H1 (cell line): ENCODE results near the gene GSTT4. TPM values are rescaled to one million over a fixed set of nuclear protein-coding genes. Genes with fewer than 3 reads are reported as not detected.

Source experiments
- CTCF ChIA-PET: fragments of 300-600 bp; sonication (Branson Sonifier 250); formaldehyde crosslinking; loops from one replicate; lab custom pipeline; 2021; ENCODE audit not compliant: partially characterized antibody; lab: Charles Lee
- POLR2A ChIA-PET: fragments of 300-600 bp; sonication (Branson Sonifier 250); formaldehyde crosslinking; loops from one replicate; lab custom pipeline; 2021; ENCODE audit warnings: inconsistent platforms; ENCODE audit not compliant: partially characterized antibody; lab: Charles Lee
- DNase-seq, 2 experiments: peaks; one replicate each; pipeline versions ENCODE4 v3.0.0 to v3.0.0-alpha.2; 2010 to 2022; ENCODE audit warnings: low spot score in 2 of 2, low read depth in 1 of 2, mixed read lengths in 1 of 2
- FAIRE-seq: peaks from 2 replicates; lab custom pipeline; 2011; peaks lifted over from hg19 to GRCh38; lab: Jason Lieb, UNC
- H2AFZ ChIP-seq: 2 replicates; pipeline ENCODE4 v1.8.1; 2012; ENCODE audit warnings: low read length, inconsistent platforms
- H2AK5ac ChIP-seq: 2 replicates; pipeline ENCODE4 v1.6.1; 2013; ENCODE audit warnings: low read depth, low read length
- H2BK120ac ChIP-seq: replicated peaks from 2 replicates; pipeline ENCODE3; 2013; ENCODE audit warnings: low read depth, low read length, inconsistent platforms
- H2BK12ac ChIP-seq: 2 replicates; pipeline ENCODE4 v1.6.1; 2013; ENCODE audit warnings: low read depth, low read length
- H2BK15ac ChIP-seq: 2 replicates; pipeline ENCODE4 v1.6.1; 2013; ENCODE audit warnings: low read length
- H2BK20ac ChIP-seq: 2 replicates; pipeline ENCODE4 v1.6.1; 2013; ENCODE audit warnings: low read length
- H2BK5ac ChIP-seq: 2 replicates; pipeline ENCODE4 v1.6.1; 2013; ENCODE audit warnings: low read depth, low read length
- H3K14ac ChIP-seq: 2 replicates; pipeline ENCODE4 v1.6.1; 2013; ENCODE audit warnings: inconsistent platforms; ENCODE audit not compliant: insufficient read length
- H3K18ac ChIP-seq: 2 replicates; pipeline ENCODE4 v1.6.1; 2013; ENCODE audit warnings: low read length; ENCODE audit errors: extremely low read depth
- H3K23ac ChIP-seq: 2 replicates; pipeline ENCODE4 v1.6.1; 2013; ENCODE audit warnings: inconsistent platforms; ENCODE audit not compliant: insufficient read length
- H3K23me2 ChIP-seq: 2 replicates; pipeline ENCODE4 v1.6.1; 2013; ENCODE audit warnings: low read depth, low read length
- H3K27ac ChIP-seq: 2 replicates; pipeline ENCODE4 v1.6.1; 2011; ENCODE audit warnings: low read depth, low read length, inconsistent platforms
- H3K27me3 ChIP-seq, 4 experiments: replicated peaks in 1 of 4; 1 replicate in 1 of 4; 2 replicates in 3 of 4; pipeline versions ENCODE4 v1.6.1 to v1.8.1; 2011 to 2013; ENCODE audit warnings: low read length in 3 of 4, mild to moderate bottlenecking in 3 of 4, inconsistent platforms in 2 of 4, mixed read lengths in 2 of 4, moderate library complexity in 1 of 4; ENCODE audit not compliant: control insufficient read depth in 3 of 4, insufficient read depth in 3 of 4; ENCODE audit errors: extremely low read depth in 1 of 4
- H3K36me3 ChIP-seq, 4 experiments: 2 replicates each; pipeline versions ENCODE4 v1.6.1 to v1.8.1; 2011 to 2013; ENCODE audit warnings: mild to moderate bottlenecking in 4 of 4, low read length in 3 of 4, moderate library complexity in 2 of 4, control low read depth in 1 of 4, inconsistent platforms in 1 of 4; ENCODE audit not compliant: insufficient read depth in 4 of 4, control insufficient read depth in 2 of 4
- H3K4ac ChIP-seq: replicated peaks from 2 replicates; pipeline ENCODE3; 2013; ENCODE audit warnings: low read length, low read depth, mixed read lengths, inconsistent platforms; ENCODE audit not compliant: insufficient read length
- H3K4me1 ChIP-seq, 4 experiments: replicated peaks in 1 of 4; 1 replicate in 1 of 4; 2 replicates in 3 of 4; pipeline versions ENCODE4 v1.6.1 to v1.8.1; 2011 to 2013; ENCODE audit warnings: low read length in 3 of 4, inconsistent platforms in 2 of 4, mixed read lengths in 1 of 4; ENCODE audit not compliant: insufficient read depth in 4 of 4, control insufficient read depth in 3 of 4
- H3K4me2 ChIP-seq, 2 experiments: 2 replicates each; pipeline versions ENCODE4 v1.6.1 to v1.8.1; 2011 to 2013; ENCODE audit warnings: low read depth in 2 of 2, low read length in 2 of 2, control low read depth in 1 of 2, inconsistent platforms in 1 of 2, mild to moderate bottlenecking in 1 of 2; ENCODE audit not compliant: insufficient read depth in 1 of 2
- H3K4me3 ChIP-seq, 4 experiments: fragments of 200-600, 300-600 bp in 1 of 4; sonication (generic), shearing (Covaris generic), sonication (Bioruptor Twin) in 1 of 4; 2 replicates each; pipeline versions ENCODE4 v1.5.1 to v1.8.1; 2011 to 2016; ENCODE audit warnings: low read length in 4 of 4, low read depth in 3 of 4, control low read depth in 2 of 4, inconsistent platforms in 2 of 4, mild to moderate bottlenecking in 2 of 4, mixed read lengths in 1 of 4, moderate library complexity in 1 of 4; ENCODE audit not compliant: insufficient read depth in 2 of 4; ENCODE audit errors: extremely low read depth in 1 of 4
- H3K56ac ChIP-seq: replicated peaks from 2 replicates; pipeline ENCODE3; 2013; ENCODE audit warnings: low read depth, mild to moderate bottlenecking, mixed read lengths, low read length, inconsistent platforms; ENCODE audit not compliant: insufficient read length
- H3K79me1 ChIP-seq: 2 replicates; pipeline ENCODE4 v1.6.1; 2013; ENCODE audit warnings: low read depth, low read length, control low read depth
- H3K79me2 ChIP-seq, 2 experiments: 2 replicates each; pipeline versions ENCODE4 v1.6.1 to v1.8.1; 2012 to 2013; ENCODE audit warnings: low read length in 2 of 2, mild to moderate bottlenecking in 2 of 2, inconsistent platforms in 1 of 2; ENCODE audit not compliant: insufficient read depth in 2 of 2, control insufficient read depth in 1 of 2
- H3K9ac ChIP-seq, 4 experiments: replicated peaks in 1 of 4; 1 replicate in 1 of 4; 2 replicates in 3 of 4; pipeline versions ENCODE4 v1.6.1 to v1.8.1; 2011 to 2013; ENCODE audit warnings: low read depth in 3 of 4, low read length in 3 of 4, control low read depth in 2 of 4, mild to moderate bottlenecking in 2 of 4, moderate library complexity in 2 of 4, inconsistent platforms in 1 of 4; ENCODE audit errors: extremely low read depth in 1 of 4
- H3K9me3 ChIP-seq, 2 experiments: 2 replicates each; pipeline versions ENCODE4 v1.6.1 to v1.8.1; 2012 to 2013; ENCODE audit warnings: mild to moderate bottlenecking in 2 of 2, moderate library complexity in 2 of 2, control low read depth in 1 of 2, inconsistent platforms in 1 of 2, low read depth in 1 of 2, low read length in 1 of 2, mixed read lengths in 1 of 2; ENCODE audit not compliant: insufficient read depth in 2 of 2
- H4K20me1 ChIP-seq, 2 experiments: replicated peaks in 1 of 2; 2 replicates each; pipeline versions ENCODE3 to v1.8.1; 2011 to 2013; ENCODE audit warnings: inconsistent platforms in 2 of 2, low read length in 2 of 2, mild to moderate bottlenecking in 1 of 2; ENCODE audit not compliant: insufficient read depth in 2 of 2, control insufficient read depth in 1 of 2
- H4K5ac ChIP-seq: 2 replicates; pipeline ENCODE4 v1.6.1; 2013; ENCODE audit warnings: low read length, low read depth, mixed read lengths, inconsistent platforms; ENCODE audit not compliant: insufficient read length
- H4K8ac ChIP-seq: 2 replicates; pipeline ENCODE4 v1.8.0; 2013; ENCODE audit warnings: mild to moderate bottlenecking, moderate library complexity, low read length, inconsistent platforms; ENCODE audit not compliant: insufficient read depth; ENCODE audit errors: extremely low read depth
- H4K91ac ChIP-seq: replicated peaks from 2 replicates; pipeline ENCODE3; 2013; ENCODE audit warnings: low read length, mixed read lengths, inconsistent platforms; ENCODE audit not compliant: insufficient read length
- ATF2 ChIP-seq: IDR thresholded peaks from 2 replicates; pipeline ENCODE4 v1.6.1; 2012; ENCODE audit warnings: low read length, inconsistent platforms
- CBX8 ChIP-seq: fragments of 300-800, 300-1000 bp; sonication (generic); IDR thresholded peaks from 2 replicates; pipeline ENCODE4 v1.7.1; 2016; ENCODE audit warnings: low read depth, low read length, borderline replicate concordance
- CHD1 ChIP-seq: IDR thresholded peaks from 2 replicates; pipeline ENCODE4 v1.6.1; 2012; ENCODE audit warnings: low read depth, low read length, improper control_type of control experiment
- GTF2F1 ChIP-seq: IDR thresholded peaks from 2 replicates; pipeline ENCODE4 v1.6.1; 2012; ENCODE audit warnings: low read depth, low read length, improper control_type of control experiment, borderline replicate concordance
- MAX ChIP-seq: IDR thresholded peaks from 2 replicates; pipeline ENCODE4 v1.6.1; 2012; ENCODE audit warnings: inconsistent platforms
- RAD21 ChIP-seq, 2 experiments: IDR thresholded peaks in 1 of 2; conservative IDR thresholded peaks in 1 of 2; 2 replicates each; pipeline ENCODE4 v1.6.1; 2011; ENCODE audit warnings: low read depth in 2 of 2, low read length in 2 of 2, improper control_type of control experiment in 1 of 2, inconsistent platforms in 1 of 2, mild to moderate bottlenecking in 1 of 2, moderate library complexity in 1 of 2
- RNF2 ChIP-seq: fragments of 200-900, 300-1000 bp; sonication (generic); IDR thresholded peaks from 2 replicates; pipeline ENCODE4 v1.7.1; 2016; ENCODE audit warnings: borderline replicate concordance, low read depth, mild to moderate bottlenecking, antibody characterized with exemption, low read length; ENCODE audit not compliant: poor library complexity, severe bottlenecking; ENCODE audit errors: missing control alignments
- SAP30 ChIP-seq: fragments of 300-600 bp; sonication (generic); IDR thresholded peaks from 2 replicates; pipeline ENCODE4 v1.7.1; 2012; ENCODE audit warnings: low read length, moderate library complexity, mild to moderate bottlenecking, inconsistent platforms; ENCODE audit not compliant: insufficient read depth, insufficient replicate concordance
- SIX5 ChIP-seq: IDR thresholded peaks from 2 replicates; pipeline ENCODE4 v1.6.1; 2011; ENCODE audit warnings: mild to moderate bottlenecking, low read depth, low read length
- SRF ChIP-seq: IDR thresholded peaks from 2 replicates; pipeline ENCODE4 v1.6.1; 2011; ENCODE audit warnings: mild to moderate bottlenecking, low read depth, low read length, moderate library complexity
- SUZ12 ChIP-seq: fragments of 200-600 bp; sonication (generic); IDR thresholded peaks from 2 replicates; pipeline ENCODE4 v1.6.1; 2012; ENCODE audit warnings: mild to moderate bottlenecking, inconsistent platforms, low read length, moderate library complexity, mixed read lengths
- WGBS, 2 experiments: shearing (Covaris generic) in 1 of 2; methylation state at CpG; one replicate each; pipeline versions ENCODE4 v1.1.6 to v1.1.7; 2013 to 2015; ENCODE audit warnings: low lambda C conversion rate in 2 of 2, mixed read lengths in 2 of 2, inconsistent platforms in 1 of 2, low coverage in 1 of 2, missing lambda C conversion rate in 1 of 2; ENCODE audit not compliant: insufficient replicate concordance in 2 of 2, insufficient coverage in 1 of 2, insufficient read length in 1 of 2; ENCODE audit errors: extremely low coverage in 1 of 2, missing lambda C conversion rate in 1 of 2; 5-methylcytosine and 5-hydroxymethylcytosine counted together
- polyA plus RNA-seq, 7 experiments: library from polyadenylated mRNA; depleted of rRNA in 3 of 7; stranded (reverse) in 5 of 7; unstranded in 2 of 7; fragments of >200 nt in 5 of 7; fragments of 200-250 nt in 2 of 7; gene quantifications; 1 replicate in 5 of 7; 2 replicates in 1 of 7; 4 replicates in 1 of 7; pipeline versions ENCODE4 v1.2.1 to v1.2.3, GENCODE V29; 2011 to 2013; ENCODE audit warnings: missing spikeins in 2 of 7, mixed read lengths in 2 of 7
- total RNA-seq: library from RNA; stranded (reverse); fragmentation: NEBNext Ultra II Directional; extraction: Animal tissue kit (Norgen Biotek cat#: 25700); gene quantifications from 2 replicates; pipeline ENCODE4 v1.2.1, GENCODE V29; 2021

GSTT4 gene
- total and polyA plus RNA-seq, 2 of the 8 experiments (the other 6 are each of a cell fraction or from before 2014, with no cell fraction given) = 0.14 TPM; not detected in 1

GRCh38 chr22:24040946-24041345 is 35.7 kb upstream of the GSTT4 start:
- Histone ChIP-seq H2BK5ac (no peak overlapping the region), H4K8ac (no peak overlapping the region), H2AK5ac (no peak overlapping the region), H3K56ac (no peak overlapping the region), H3K4me1 (no peaks in the 10 kb centered on the region), H3K23ac (no peak overlapping the region), H3K27me3 (no peaks in the 10 kb centered on the region), H3K79me1 (peaks cover 2% of the 10 kb centered on the region; the same call in 1 of the 2 replicates), H3K4ac (no peak overlapping the region), H2BK15ac (no peak overlapping the region), H4K5ac (no peak overlapping the region), H4K91ac (no peak overlapping the region), H3K9ac (no peak overlapping the region), H2BK12ac (no peak overlapping the region), H3K23me2 (no peaks in the 10 kb centered on the region; the same call in 1 of the 2 replicates), H3K9me3 (no peaks in the 10 kb centered on the region), H3K79me2 (no peaks in the 10 kb centered on the region), H2BK120ac (no peak overlapping the region), H3K27ac (no peak overlapping the region), H3K4me3 (no peak overlapping the region), H2AFZ (no peak overlapping the region), H3K4me2 (no peak overlapping the region), H3K14ac (no peak overlapping the region), H3K36me3 (peaks cover 5 to 38% (median 14%) of the 10 kb centered on the region in 4 experiments; a peak in 6 of 8 replicates), H2BK20ac (peak overlapping the region; percentile 54; the same call in 1 of the 2 replicates), H3K18ac (no peak overlapping the region), H4K20me1 (no peaks in the 10 kb centered on the region)
- WGBS, 2 experiments = 91% methylated on average over 4 of the region's 4 CpGs; no CpG with 5 or more reads in 1 of the 2 experiments
- CTCF ChIA-PET = interaction anchor here (0.7 to 1.3 kb wide), 2 partner anchors 11 to 112 kb away, joined by 3 to 5 read pairs; no protein-coding TSS in a partner anchor
- no peak for DNase-seq
- POLR2A ChIA-PET = interaction anchor here (1.4 kb wide), 1 partner anchor 30 kb away, joined by 3 read pairs; the partner anchor contains the start of gene CABIN1
- FAIRE-seq = no peak
- TF ChIP-seq GTF2F1 = no peak
- TF ChIP-seq SAP30 = no peak
- no peak for TF ChIP-seq RAD21 (IDR thresholded peaks at IDR 0.05 in 1 of 2, conservative IDR thresholded peaks at IDR 0.05 in 1 of 2; ENCODE audit: low read depth in 2 of 2, low read length in 2 of 2)
- no peak for TF ChIP-seq MAX
- no peak for TF ChIP-seq SIX5
- no peak for TF ChIP-seq ATF2
- TF ChIP-seq CBX8 = no peak
- no peak for TF ChIP-seq SRF
- TF ChIP-seq SUZ12 = no peak
- no peak for TF ChIP-seq RNF2
- TF ChIP-seq CHD1 = no peak
